DMS79 treated with DMSO at 0.1 percent for 48 hours (cell line): ENCODE results near the gene CASK.
"Not testable (repeated sequence)": the region's sequence is repeated elsewhere in the genome, so short reads cannot be mapped to it uniquely, and the experiment has no call there.

Source experiments
- DNase-seq: peaks from one replicate; lab custom pipeline; 2025; lab: John Stamatoyannopoulos, UW

The CASK gene

DNA sequence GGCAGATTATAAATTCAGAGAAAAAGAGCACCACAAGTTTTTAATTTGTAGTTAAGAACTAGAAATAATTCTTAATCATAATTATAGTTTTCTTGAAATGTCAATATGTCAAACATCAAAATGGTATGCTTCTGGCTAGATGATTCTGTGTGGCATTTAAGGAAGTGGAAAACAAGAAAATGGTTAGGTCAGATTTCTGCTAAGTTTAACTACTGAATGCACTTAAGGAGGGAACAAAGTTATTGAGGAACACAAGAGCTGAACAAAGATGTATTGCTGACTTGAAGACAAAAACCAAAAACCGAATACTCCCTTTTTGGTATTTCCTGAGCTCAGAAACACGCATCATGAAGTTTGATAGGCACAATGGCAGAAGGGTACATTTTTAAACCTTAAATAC, 293.3 kb downstream of the CASK start:
- no peak for DNase-seq

- DNase-seq = no peak
Measured at GRCh38 chrX:41629539-41629938, 293.8 kb downstream of the CASK start.

- DNase-seq = no peak
Measured at GRCh38 chrX:41621222-41621723, 302.1 kb downstream of the CASK start.

DNA sequence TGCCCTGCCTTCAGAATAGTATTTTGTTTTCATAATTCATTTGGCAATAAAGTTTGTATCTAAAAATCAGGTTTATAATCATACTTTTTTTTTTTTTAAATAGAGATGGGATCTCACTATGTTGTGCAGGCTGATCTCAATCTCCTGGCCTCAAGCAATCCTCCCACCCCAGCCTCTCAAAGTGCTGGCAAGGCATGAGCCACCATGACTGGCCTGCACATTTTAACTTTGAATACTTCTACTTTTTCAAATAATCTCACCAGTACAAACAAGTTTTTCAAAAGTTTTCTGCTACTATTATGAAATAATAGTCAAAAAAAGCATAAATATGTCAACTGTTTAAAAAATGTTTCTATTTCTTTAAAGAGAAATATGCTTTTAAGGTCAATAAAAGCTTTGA, 304.1 kb downstream of the CASK start:
- DNase-seq = no peak

DNA sequence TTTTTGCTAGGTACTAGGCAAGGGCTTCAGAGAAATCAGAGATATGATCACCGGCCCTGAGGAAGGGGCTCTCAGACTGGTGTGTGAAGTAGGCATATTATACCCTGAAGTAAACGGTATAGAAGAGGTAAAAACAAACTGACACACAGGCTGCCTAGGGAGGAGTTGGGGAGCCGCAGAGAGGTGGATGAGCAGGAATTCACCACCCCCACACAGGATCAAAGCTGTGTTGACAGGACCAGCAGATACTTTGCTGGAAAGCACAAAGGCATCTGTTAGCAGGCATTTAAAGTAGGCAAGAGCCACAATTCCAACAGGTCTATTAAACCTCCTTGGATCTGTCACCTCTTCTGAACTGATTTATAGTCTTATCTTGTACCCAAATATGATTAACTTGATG, 306.4 kb downstream of the CASK start:
- DNase-seq = no peak

DNA sequence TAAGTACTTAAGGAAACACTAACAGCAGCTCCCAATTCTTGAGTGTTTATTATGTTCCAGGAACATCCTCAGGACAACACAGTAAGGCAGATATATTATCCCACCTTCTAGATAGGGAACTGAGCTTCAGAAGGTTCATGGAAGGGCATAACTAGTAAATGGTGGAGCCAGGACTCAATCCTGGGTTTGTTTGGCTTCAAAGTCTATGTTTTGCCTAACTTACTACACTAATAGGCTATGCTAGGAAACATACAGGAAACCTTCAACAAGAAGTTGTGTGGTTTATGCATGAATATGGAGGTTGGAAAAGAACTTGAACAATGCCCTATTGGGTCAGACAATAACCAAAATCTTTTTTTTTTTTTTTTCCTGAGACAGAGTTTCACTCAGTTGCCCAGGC, 307.1 kb downstream of the CASK start:
- no peak for DNase-seq

- no peak for DNase-seq
Measured at GRCh38 chrX:41608244-41608643, 315.1 kb downstream of the CASK start.

DNA sequence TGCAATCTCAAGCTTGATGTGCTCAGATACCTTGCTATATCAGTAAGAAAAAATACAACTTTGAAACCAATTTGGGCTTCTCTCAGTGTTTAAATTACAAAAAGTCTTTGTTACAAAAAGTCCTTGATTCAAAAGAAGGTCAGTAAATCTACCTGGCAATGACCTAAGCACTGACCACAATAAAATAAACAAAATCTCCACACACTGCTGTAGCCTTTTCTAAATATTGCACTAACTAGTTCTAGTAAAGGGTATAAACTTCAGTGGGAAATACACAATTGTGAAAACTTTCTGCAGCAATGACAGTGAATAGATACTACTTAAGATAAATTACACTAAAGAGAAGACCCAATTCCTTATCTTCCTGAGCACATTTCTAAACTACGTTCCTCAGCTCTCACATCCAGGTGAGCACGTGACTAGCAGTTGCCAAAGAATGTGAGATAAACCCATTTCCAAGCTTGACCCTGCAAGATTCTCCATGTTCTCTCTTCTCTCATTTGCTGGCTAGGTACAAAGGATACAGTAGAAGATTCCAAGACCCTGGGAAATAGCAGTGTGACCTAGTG, 316.0 kb downstream of the CASK start:
- no peak for DNase-seq

DNA sequence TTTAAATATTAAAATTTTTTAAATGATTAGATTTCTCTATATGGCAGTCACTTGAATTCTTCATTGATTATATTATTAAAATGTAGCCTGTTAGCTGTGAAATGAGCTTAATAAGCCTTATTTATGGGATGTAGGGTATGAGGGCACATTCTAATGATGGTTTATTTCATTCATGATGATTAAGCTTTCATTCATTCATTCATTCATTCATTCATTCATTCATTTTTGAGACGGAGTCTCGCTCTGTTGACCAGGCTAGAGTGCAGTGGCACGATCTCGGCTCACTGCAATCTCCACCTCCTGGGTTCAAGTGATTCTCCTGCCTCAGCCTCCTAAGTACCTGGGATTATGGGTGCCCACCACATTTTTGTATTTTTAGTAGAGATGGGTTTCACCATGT, 317.3 kb downstream of the CASK start:
- not testable (repeated sequence) for DNase-seq

DNA sequence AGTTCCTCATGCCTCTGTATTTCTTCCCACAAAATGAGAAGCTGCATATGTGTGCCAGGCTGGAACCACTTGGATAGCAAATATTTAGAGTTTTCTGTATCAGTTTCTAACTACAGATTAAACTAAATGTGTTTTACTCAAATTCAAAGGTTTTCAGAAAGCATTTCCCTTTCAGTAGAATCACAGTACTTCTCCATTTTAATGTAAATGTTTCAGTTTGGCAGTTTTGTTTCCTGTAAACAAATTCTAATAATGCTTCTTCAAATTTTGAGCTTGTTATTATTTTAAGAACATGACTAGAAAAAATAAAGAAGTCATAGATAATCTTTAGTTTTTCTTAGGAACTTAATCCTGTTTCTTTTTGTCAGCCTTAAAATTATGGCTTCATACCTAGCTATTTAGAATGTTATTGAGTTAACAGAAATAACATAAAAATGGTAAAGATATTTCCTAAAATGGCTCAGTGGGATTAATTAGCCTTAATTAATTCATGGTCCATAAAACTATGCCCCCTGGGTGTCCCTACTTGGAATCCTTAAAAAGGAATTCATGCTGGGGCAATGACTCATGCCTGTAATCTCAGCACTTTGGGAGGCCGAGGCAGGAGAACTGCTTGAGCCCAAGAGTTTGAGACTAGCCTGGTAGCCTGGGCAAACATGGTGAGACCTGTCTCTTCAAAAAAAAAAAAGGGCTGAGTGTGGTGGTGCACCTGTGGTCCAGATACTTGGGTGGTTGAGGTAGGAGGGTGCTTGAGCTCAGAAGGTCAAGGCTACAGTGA, 318.4 kb downstream of the CASK start:
- DNase-seq = no peak

- DNase-seq = no peak
Measured at GRCh38 chrX:41604177-41604576, 319.2 kb downstream of the CASK start.

DNA sequence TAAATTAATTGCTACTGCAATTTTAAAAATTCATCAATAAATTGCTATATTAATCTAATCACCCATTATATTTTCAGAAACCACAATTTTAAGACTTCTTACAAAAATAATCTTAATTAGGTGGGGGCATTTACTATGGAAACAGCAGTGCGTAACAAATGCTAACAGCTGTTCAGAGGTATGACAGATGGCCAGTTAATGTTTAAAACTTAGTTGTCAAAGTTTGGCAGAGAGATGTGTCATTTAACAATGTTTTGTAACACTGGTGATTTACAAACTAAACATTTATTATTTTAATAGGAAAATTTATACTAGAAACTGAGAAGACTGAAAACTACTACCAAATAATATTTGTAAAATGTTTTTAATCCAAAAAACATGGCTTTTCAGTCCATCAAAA, 319.8 kb downstream of the CASK start:
- no peak for DNase-seq

- DNase-seq = no peak
Measured at GRCh38 chrX:41602816-41603345, 320.5 kb downstream of the CASK start.

GRCh38 chrX:41600291-41600690, 323.1 kb downstream of the CASK start:
- DNase-seq = no peak

DNA sequence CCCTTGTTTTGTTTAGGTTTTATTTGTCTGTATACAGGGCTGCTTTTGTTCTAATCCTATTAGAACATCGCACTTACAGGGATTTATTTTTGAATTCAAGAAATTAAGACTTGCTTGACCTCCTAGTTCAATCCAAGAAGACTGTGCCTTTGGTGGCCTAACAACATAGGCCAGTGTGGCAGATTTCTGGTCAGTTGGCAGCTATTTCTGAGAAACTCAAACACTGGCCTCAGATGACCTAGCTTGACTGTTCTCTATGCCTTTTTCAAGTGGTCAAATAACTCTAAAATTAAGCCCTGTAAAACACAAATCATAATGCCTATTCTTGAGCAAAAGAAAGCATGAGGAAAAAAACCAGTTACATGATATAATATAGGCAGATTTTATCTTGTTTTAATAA, 323.8 kb downstream of the CASK start:
- no peak for DNase-seq

DNA sequence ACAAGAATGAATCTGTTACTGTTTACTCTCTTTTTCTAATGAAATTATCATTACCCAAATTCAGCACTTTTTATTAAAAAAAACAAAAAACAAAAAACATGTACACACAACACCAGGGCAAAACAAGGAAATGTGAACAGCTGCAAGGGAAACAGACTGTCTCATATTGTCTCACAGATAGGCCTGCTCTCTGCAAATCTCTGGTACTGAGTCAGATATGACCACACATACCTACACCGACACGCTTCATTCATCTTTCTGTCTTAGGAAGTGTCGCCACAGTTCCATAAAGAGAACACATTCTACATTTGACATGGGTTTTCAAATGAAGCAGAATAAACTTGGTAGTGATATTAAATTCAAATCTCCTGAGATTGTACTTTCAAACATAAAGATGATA, 326.8 kb downstream of the CASK start:
- no peak for DNase-seq

- DNase-seq = no peak
Measured at GRCh38 chrX:41594634-41595033, 328.7 kb downstream of the CASK start.

DNA sequence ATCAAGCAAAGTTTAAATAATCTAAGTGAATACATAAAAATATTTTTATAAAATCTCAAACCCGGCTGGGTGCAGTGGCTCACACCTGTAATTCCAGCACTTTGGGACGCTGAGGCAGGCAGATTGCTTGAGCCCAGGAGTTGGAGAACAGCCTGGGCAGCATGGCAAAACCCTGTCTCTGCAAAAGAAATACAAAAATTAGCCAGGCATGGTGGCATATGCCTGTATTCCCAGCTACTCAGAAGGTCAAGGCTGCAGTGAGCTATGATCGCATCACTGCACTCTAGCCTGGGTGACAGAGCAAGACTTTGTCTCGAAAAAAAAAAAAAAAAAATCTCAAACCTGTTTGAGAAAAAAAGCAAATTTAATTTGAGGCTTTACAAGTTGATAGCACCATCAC, 331.4 kb downstream of the CASK start:
- no peak for DNase-seq

DNA sequence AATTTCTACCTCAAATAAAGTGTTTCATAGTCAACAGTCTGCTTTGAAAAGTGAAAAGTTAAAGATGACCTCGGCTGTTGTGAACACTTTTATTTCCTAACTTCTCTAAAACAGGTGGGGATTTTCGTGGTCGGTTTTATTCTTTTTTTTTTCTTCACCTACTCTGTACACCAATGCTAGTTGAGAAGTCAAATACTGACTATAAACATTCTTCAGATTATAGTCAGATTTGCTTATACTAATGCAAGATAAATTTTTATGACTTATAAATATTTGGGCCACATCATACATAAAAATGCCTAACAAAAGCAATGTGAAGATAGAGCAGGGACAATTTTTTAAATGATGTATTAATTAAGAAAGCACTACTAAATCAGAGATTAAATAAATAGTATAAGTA, 332.7 kb downstream of the CASK start:
- no peak for DNase-seq

- no peak for DNase-seq
Measured at GRCh38 chrX:41589634-41590270, 333.6 kb downstream of the CASK start.

DNA sequence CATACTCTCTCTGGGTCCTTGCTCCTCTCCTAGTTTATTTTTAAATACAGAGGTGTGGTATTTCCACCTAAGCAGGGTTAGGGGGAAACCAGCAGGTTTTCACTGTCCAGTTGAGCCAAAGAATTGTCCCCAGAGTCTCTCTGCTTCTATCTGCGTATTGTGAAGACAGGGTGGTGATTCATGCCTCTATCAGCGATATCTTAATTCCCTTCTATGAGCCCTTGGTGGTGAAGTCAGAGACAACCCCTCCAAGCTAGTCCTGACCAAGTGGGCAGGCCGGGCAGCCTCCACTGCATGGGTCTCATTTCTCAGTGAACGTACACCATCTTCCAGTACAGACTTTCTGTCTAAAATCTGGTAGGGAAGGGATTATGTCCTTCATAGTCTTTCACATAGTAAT, 335.1 kb downstream of the CASK start:
- DNase-seq = no peak

DNA sequence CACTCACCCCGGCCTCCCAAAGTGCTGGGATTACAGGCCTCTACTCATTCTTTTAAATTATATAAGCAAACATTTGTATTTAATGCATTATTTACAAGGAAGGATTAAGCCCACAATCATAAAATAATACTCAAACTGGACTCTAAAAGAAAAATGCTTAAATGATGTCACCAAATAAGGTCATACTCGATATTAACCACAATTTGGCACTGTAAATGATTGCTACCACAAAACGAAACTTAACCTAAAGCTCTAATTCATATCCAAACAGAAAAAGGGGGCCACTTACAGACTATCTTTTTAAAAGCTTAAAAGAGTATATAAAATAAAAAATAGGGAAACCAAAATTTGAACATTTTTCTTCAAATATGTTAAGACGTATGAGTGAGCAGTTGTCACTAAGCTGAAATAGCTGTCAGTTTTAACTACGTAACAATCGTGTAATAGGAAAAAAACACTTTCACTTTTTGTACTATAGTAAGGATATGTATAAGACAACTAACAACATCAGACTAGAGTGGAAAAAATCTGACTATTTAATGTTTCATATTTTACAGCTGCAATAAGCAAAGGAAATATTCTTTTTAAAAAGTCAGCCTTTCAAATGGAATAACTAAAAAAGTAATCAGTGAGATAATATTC, 342.8 kb downstream of the CASK start:
- no peak for DNase-seq

GRCh38 chrX:41563876-41564275, 359.5 kb downstream of the CASK start:
- DNase-seq = no peak
